WTC11 (cell line): ENCODE results near the gene HEPHL1. TPM values are rescaled to one million over a fixed set of nuclear protein-coding genes. Genes with fewer than 3 reads are reported as not detected.

ENCODE experiments used
- ATAC-seq: fragments of 200-7000 bp; cut with Tn5 transposase; 2 replicates; pipeline ENCODE4 v1.10.0; 2021; ENCODE audit warnings: mild to moderate bottlenecking, moderate library complexity
- CTCF ChIA-PET: fragments of 300-600 bp; sonication (Branson Sonifier 250); formaldehyde crosslinking; loops from one replicate; lab custom pipeline; 2021; ENCODE audit warnings: antibody characterized with exemption; lab: Charles Lee
- POLR2A ChIA-PET: fragments of 350-600 bp; sonication (Branson Sonifier 250); formaldehyde crosslinking; loops from one replicate; lab custom pipeline; 2021; ENCODE audit warnings: antibody characterized with exemption; lab: Charles Lee
- DNase-seq: peaks from one replicate; pipeline ENCODE4 v3.0.0; 2021; ENCODE audit warnings: low spot score
- H3K27ac Mint-ChIP-seq: 2 replicates; pipeline ENCODE4 v1.8.0; 2021; ENCODE audit warnings: mixed read lengths
- H3K27me3 Mint-ChIP-seq: 2 replicates; pipeline ENCODE4 v1.8.0; 2021; ENCODE audit warnings: low read depth, mild to moderate bottlenecking, moderate library complexity, mixed read lengths
- H3K36me3 Mint-ChIP-seq: 2 replicates; pipeline ENCODE4 v1.8.0; 2021; ENCODE audit warnings: mixed read lengths
- H3K4me1 Mint-ChIP-seq: 2 replicates; pipeline ENCODE4 v1.8.0; 2022; ENCODE audit warnings: mixed read lengths
- H3K4me3 Mint-ChIP-seq: 2 replicates; pipeline ENCODE4 v1.8.0; 2021; ENCODE audit warnings: mild to moderate bottlenecking, moderate library complexity, mixed read lengths
- H3K9me3 Mint-ChIP-seq: 2 replicates; pipeline ENCODE4 v1.8.0; 2021; ENCODE audit warnings: mixed read lengths
- FOXP1 ChIP-seq: sonication (generic); formaldehyde crosslinking; IDR thresholded peaks from 2 replicates; pipeline ENCODE4 v1.8.0; 2022; ENCODE audit warnings: missing genetic modification reagents, mild to moderate bottlenecking, moderate library complexity, borderline replicate concordance
- GRHL2 ChIP-seq: fragments of 250-450 bp; sonication (Bioruptor Pico); IDR thresholded peaks from 2 replicates; pipeline ENCODE4 v1.8.0; 2022; ENCODE audit warnings: mild to moderate bottlenecking, moderate library complexity; ENCODE audit not compliant: insufficient replicate concordance, severe bottlenecking
- IRF2 ChIP-seq: sonication (generic); formaldehyde crosslinking; IDR thresholded peaks from 2 replicates; pipeline ENCODE4 v1.8.0; 2022; ENCODE audit warnings: low read depth, missing genetic modification reagents, borderline replicate concordance
- JAZF1 ChIP-seq: fragments of 250-450 bp; sonication (Bioruptor Pico); IDR thresholded peaks from 2 replicates; pipeline ENCODE4 v1.9.0; 2021; ENCODE audit warnings: moderate library complexity, mild to moderate bottlenecking, inconsistent platforms
- NFATC4 ChIP-seq: fragments of 250-450 bp; sonication (Bioruptor Pico); IDR thresholded peaks from 2 replicates; pipeline ENCODE4 v1.9.0; 2021; ENCODE audit warnings: mild to moderate bottlenecking
- NR3C1 ChIP-seq: sonication (generic); formaldehyde crosslinking; conservative IDR thresholded peaks from 2 replicates; pipeline ENCODE4 v1.8.1; 2023; ENCODE audit warnings: low read depth, mild to moderate bottlenecking, missing genetic modification reagents
- SMAD4 ChIP-seq: sonication (generic); formaldehyde crosslinking; IDR thresholded peaks from 2 replicates; pipeline ENCODE4 v1.8.0; 2022; ENCODE audit warnings: mild to moderate bottlenecking, missing genetic modification reagents
- TCF7 ChIP-seq: sonication (generic); formaldehyde crosslinking; IDR thresholded peaks from 2 replicates; pipeline ENCODE4 v1.8.0; 2022; ENCODE audit warnings: mild to moderate bottlenecking, low read depth, missing genetic modification reagents, moderate library complexity
- ZNF671 ChIP-seq: fragments of 250-450 bp; sonication (Bioruptor Pico); IDR thresholded peaks from 2 replicates; pipeline ENCODE4 v1.8.0; 2021; ENCODE audit warnings: mild to moderate bottlenecking
- total RNA-seq: library from RNA; stranded (reverse); gene quantifications from 3 replicates; pipeline ENCODE4 v1.2.3, GENCODE V29; 2021
- TF ChIP-seq, protein P1 (sequence below): sonication (generic); formaldehyde crosslinking; IDR thresholded peaks from 2 replicates; pipeline ENCODE4 v1.8.0; 2023; ENCODE audit warnings: missing genetic modification reagents
- TF ChIP-seq, protein P2 (sequence below): sonication (generic); formaldehyde crosslinking; conservative IDR thresholded peaks from 2 replicates; pipeline ENCODE4 v1.8.1; 2022; ENCODE audit warnings: mild to moderate bottlenecking, missing genetic modification reagents
- TF ChIP-seq, protein P3 (sequence below): sonication (generic); formaldehyde crosslinking; IDR thresholded peaks from 2 replicates; pipeline ENCODE4 v1.8.1; 2022; ENCODE audit warnings: missing genetic modification reagents, borderline replicate concordance
- TF ChIP-seq, protein P4 (sequence below): sonication (generic); formaldehyde crosslinking; IDR thresholded peaks from 2 replicates; pipeline ENCODE4 v1.8.1; 2023; ENCODE audit warnings: mild to moderate bottlenecking, moderate library complexity, missing genetic modification reagents
- TF ChIP-seq, protein P5 (sequence below): fragments of 250-450 bp; sonication (Bioruptor Pico); IDR thresholded peaks from 2 replicates; pipeline ENCODE4 v1.9.0; 2021; ENCODE audit warnings: mild to moderate bottlenecking, borderline replicate concordance
- TF ChIP-seq, protein P6 (sequence below): fragments of 250-450 bp; sonication (Bioruptor Pico); IDR thresholded peaks from 2 replicates; pipeline ENCODE4 v1.8.0; 2021; ENCODE audit warnings: mild to moderate bottlenecking
- TF ChIP-seq, protein P7 (sequence below): sonication (generic); formaldehyde crosslinking; IDR thresholded peaks from 2 replicates; pipeline ENCODE4 v1.8.0; 2022; ENCODE audit warnings: mild to moderate bottlenecking, missing genetic modification reagents
- TF ChIP-seq, protein P8 (sequence below): fragments of 250-450 bp; sonication (Bioruptor Pico); conservative IDR thresholded peaks from 2 replicates; pipeline ENCODE4 v1.9.0; 2021; ENCODE audit warnings: mild to moderate bottlenecking
- TF ChIP-seq, protein P9 (sequence below): sonication (generic); formaldehyde crosslinking; IDR thresholded peaks from 2 replicates; pipeline ENCODE4 v1.8.0; 2023; ENCODE audit warnings: missing genetic modification reagents, mild to moderate bottlenecking, borderline replicate concordance

HEPHL1 gene
- total RNA-seq, 1 experiment from 2014 or later = 0.13 TPM

DNA sequence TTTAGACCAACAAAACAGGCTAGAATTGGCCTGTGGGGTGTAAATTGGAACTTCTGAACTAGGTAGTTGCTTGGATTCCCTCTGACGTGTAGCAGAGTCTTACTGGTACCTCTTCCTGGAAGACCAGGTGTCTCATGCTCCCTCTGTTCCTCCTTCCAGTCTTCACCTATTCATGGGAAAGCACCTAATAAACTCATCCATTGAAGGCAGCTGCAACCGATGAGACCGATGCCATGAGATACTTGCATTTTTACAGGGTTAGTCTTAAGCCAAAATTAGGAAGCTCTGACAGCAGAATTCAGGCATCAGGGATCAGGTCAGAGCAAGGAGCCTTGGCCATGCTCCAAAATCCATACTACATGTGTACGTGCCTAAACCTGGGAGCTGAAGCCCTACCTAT, 13.2 kb upstream of the HEPHL1 start:
- Mint-ChIP-seq H3K27ac (no peak overlapping the region), H3K36me3 (no peaks in the 10 kb centered on the region), H3K9me3 (peaks cover 7% of the 10 kb centered on the region), H3K27me3 (no peaks in the 10 kb centered on the region; the same call in 1 of the 2 replicates), H3K4me1 (no peaks in the 10 kb centered on the region), H3K4me3 (no peak overlapping the region)
- ATAC-seq (no peak), DNase-seq (no peak)
- TF ChIP-seq JAZF1 = no peak
- TF ChIP-seq, protein P1, sequence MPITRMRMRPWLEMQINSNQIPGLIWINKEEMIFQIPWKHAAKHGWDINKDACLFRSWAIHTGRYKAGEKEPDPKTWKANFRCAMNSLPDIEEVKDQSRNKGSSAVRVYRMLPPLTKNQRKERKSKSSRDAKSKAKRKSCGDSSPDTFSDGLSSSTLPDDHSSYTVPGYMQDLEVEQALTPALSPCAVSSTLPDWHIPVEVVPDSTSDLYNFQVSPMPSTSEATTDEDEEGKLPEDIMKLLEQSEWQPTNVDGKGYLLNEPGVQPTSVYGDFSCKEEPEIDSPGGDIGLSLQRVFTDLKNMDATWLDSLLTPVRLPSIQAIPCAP = no peak
- TF ChIP-seq, protein P2, sequence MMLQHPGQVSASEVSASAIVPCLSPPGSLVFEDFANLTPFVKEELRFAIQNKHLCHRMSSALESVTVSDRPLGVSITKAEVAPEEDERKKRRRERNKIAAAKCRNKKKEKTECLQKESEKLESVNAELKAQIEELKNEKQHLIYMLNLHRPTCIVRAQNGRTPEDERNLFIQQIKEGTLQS (CRISPR knock-in tag) = no peak
- TF ChIP-seq SMAD4 (CRISPR knock-in tag) = no peak
- TF ChIP-seq, protein P3, sequence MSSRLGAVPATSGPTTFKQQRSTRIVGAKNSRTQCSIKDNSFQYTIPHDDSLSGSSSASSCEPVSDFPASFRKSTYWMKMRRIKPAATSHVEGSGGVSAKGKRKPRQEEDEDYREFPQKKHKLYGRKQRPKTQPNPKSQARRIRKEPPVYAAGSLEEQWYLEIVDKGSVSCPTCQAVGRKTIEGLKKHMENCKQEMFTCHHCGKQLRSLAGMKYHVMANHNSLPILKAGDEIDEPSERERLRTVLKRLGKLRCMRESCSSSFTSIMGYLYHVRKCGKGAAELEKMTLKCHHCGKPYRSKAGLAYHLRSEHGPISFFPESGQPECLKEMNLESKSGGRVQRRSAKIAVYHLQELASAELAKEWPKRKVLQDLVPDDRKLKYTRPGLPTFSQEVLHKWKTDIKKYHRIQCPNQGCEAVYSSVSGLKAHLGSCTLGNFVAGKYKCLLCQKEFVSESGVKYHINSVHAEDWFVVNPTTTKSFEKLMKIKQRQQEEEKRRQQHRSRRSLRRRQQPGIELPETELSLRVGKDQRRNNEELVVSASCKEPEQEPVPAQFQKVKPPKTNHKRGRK = no peak
- TF ChIP-seq, protein P4, sequence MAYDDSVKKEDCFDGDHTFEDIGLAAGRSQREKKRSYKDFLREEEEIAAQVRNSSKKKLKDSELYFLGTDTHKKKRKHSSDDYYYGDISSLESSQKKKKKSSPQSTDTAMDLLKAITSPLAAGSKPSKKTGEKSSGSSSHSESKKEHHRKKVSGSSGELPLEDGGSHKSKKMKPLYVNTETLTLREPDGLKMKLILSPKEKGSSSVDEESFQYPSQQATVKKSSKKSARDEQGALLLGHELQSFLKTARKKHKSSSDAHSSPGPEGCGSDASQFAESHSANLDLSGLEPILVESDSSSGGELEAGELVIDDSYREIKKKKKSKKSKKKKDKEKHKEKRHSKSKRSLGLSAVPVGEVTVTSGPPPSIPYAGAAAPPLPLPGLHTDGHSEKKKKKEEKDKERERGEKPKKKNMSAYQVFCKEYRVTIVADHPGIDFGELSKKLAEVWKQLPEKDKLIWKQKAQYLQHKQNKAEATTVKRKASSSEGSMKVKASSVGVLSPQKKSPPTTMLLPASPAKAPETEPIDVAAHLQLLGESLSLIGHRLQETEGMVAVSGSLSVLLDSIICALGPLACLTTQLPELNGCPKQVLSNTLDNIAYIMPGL = no peak
- TF ChIP-seq, protein P5, sequence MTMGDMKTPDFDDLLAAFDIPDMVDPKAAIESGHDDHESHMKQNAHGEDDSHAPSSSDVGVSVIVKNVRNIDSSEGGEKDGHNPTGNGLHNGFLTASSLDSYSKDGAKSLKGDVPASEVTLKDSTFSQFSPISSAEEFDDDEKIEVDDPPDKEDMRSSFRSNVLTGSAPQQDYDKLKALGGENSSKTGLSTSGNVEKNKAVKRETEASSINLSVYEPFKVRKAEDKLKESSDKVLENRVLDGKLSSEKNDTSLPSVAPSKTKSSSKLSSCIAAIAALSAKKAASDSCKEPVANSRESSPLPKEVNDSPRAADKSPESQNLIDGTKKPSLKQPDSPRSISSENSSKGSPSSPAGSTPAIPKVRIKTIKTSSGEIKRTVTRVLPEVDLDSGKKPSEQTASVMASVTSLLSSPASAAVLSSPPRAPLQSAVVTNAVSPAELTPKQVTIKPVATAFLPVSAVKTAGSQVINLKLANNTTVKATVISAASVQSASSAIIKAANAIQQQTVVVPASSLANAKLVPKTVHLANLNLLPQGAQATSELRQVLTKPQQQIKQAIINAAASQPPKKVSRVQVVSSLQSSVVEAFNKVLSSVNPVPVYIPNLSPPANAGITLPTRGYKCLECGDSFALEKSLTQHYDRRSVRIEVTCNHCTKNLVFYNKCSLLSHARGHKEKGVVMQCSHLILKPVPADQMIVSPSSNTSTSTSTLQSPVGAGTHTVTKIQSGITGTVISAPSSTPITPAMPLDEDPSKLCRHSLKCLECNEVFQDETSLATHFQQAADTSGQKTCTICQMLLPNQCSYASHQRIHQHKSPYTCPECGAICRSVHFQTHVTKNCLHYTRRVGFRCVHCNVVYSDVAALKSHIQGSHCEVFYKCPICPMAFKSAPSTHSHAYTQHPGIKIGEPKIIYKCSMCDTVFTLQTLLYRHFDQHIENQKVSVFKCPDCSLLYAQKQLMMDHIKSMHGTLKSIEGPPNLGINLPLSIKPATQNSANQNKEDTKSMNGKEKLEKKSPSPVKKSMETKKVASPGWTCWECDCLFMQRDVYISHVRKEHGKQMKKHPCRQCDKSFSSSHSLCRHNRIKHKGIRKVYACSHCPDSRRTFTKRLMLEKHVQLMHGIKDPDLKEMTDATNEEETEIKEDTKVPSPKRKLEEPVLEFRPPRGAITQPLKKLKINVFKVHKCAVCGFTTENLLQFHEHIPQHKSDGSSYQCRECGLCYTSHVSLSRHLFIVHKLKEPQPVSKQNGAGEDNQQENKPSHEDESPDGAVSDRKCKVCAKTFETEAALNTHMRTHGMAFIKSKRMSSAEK (CRISPR knock-in tag) = no peak
- TF ChIP-seq TCF7 (CRISPR knock-in tag) = no peak
- TF ChIP-seq NR3C1 = no peak
- no peak for TF ChIP-seq GRHL2 (CRISPR knock-in tag)
- TF ChIP-seq NFATC4 (CRISPR knock-in tag) = no peak
- TF ChIP-seq, protein P6, sequence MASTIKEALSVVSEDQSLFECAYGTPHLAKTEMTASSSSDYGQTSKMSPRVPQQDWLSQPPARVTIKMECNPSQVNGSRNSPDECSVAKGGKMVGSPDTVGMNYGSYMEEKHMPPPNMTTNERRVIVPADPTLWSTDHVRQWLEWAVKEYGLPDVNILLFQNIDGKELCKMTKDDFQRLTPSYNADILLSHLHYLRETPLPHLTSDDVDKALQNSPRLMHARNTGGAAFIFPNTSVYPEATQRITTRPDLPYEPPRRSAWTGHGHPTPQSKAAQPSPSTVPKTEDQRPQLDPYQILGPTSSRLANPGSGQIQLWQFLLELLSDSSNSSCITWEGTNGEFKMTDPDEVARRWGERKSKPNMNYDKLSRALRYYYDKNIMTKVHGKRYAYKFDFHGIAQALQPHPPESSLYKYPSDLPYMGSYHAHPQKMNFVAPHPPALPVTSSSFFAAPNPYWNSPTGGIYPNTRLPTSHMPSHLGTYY (CRISPR knock-in tag) = no peak
- no peak for TF ChIP-seq FOXP1 (CRISPR knock-in tag)
- TF ChIP-seq, protein P7, sequence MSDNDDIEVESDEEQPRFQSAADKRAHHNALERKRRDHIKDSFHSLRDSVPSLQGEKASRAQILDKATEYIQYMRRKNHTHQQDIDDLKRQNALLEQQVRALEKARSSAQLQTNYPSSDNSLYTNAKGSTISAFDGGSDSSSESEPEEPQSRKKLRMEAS = no peak
- TF ChIP-seq ZNF671 (CRISPR knock-in tag) = no peak
- no peak for TF ChIP-seq IRF2 (CRISPR knock-in tag)
- TF ChIP-seq, protein P8, sequence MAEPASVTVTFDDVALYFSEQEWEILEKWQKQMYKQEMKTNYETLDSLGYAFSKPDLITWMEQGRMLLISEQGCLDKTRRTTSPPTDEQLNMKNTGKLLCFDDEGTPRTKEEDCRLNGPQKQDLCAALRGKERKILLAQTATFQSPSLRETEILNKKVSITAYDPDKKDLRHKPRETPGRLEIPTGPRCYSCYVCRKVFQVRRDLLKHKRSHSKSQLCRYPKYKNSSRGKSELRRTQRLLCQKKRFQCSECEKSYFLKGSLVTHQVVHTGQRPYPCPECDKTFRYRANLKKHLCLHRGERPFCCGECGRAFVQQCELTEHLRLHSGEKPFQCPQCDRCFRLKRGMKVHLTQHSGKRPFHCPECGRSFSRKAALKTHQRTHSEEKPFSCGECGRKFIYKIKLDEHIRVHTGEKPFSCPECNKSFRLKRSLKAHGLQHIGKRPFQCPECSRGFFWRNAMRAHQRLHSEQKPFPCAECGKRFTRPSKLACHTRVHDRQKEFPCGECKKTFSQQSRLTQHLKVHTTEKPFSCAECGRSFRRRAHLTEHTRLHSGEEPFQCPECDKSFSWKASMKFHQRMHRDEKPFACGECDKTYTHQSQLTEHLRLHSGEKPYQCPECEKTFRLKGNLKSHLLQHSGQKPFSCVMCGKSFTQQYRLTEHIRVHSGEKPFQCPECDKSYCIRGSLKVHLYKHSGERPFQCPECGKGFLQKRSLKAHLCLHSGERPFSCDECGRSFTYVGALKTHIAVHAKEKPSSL = no peak
- TF ChIP-seq, protein P9, sequence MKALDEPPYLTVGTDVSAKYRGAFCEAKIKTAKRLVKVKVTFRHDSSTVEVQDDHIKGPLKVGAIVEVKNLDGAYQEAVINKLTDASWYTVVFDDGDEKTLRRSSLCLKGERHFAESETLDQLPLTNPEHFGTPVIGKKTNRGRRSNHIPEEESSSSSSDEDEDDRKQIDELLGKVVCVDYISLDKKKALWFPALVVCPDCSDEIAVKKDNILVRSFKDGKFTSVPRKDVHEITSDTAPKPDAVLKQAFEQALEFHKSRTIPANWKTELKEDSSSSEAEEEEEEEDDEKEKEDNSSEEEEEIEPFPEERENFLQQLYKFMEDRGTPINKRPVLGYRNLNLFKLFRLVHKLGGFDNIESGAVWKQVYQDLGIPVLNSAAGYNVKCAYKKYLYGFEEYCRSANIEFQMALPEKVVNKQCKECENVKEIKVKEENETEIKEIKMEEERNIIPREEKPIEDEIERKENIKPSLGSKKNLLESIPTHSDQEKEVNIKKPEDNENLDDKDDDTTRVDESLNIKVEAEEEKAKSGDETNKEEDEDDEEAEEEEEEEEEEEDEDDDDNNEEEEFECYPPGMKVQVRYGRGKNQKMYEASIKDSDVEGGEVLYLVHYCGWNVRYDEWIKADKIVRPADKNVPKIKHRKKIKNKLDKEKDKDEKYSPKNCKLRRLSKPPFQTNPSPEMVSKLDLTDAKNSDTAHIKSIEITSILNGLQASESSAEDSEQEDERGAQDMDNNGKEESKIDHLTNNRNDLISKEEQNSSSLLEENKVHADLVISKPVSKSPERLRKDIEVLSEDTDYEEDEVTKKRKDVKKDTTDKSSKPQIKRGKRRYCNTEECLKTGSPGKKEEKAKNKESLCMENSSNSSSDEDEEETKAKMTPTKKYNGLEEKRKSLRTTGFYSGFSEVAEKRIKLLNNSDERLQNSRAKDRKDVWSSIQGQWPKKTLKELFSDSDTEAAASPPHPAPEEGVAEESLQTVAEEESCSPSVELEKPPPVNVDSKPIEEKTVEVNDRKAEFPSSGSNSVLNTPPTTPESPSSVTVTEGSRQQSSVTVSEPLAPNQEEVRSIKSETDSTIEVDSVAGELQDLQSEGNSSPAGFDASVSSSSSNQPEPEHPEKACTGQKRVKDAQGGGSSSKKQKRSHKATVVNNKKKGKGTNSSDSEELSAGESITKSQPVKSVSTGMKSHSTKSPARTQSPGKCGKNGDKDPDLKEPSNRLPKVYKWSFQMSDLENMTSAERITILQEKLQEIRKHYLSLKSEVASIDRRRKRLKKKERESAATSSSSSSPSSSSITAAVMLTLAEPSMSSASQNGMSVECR = no peak
- ChIA-PET CTCF (no interaction called here), POLR2A (no interaction called here)
